A673 (cell line): ENCODE results near the gene RBBP5.

Source experiments
- CTCF ChIP-seq: fragments of 300-800, 200-600 bp; sonication (generic); conservative IDR thresholded peaks from 2 replicates; pipeline ENCODE4 v1.5.1; 2017; ENCODE audit warnings: low read depth, mild to moderate bottlenecking, antibody characterized with exemption, low read length, moderate library complexity, mixed read lengths
- EZH2 ChIP-seq: fragments of 200-600 bp; sonication (generic); IDR thresholded peaks from 2 replicates; pipeline ENCODE4 v1.6.1; 2017; ENCODE audit warnings: borderline replicate concordance, low read depth, mild to moderate bottlenecking, mixed read lengths, antibody characterized with exemption, low read length; ENCODE audit not compliant: poor library complexity, severe bottlenecking

- TF ChIP-seq CTCF, result no peak
- TF ChIP-seq EZH2, result no peak
Measured at GRCh38 chr1:205038132-205038786, 83.5 kb downstream of the RBBP5 start.
